Stimulated activated CD4-positive, alpha-beta T cell treated with anti-CD3 and anti-CD28 coated beads, Interleukin-15, amount 100 ng/mL, for 1 hour (primary cell): ENCODE results near the gene DENND2D.

Source experiments
- DNase-seq, 2 donors: peaks; one replicate each; pipeline ENCODE4 v3.0.0-alpha.2; 2020; ENCODE audit warnings: low read depth in 1 of 2, low spot score in 1 of 2

Gene DENND2D

GRCh38 chr1:111183308-111184069, 17.0 kb downstream of the DENND2D start:
- no peak for DNase-seq

GRCh38 chr1:111182052-111182451, 18.4 kb downstream of the DENND2D start:
- no peak for DNase-seq

- no peak for DNase-seq
These were observed 20.4 kb downstream of the DENND2D start for GRCh38 chr1:111179968-111180533.

DNA sequence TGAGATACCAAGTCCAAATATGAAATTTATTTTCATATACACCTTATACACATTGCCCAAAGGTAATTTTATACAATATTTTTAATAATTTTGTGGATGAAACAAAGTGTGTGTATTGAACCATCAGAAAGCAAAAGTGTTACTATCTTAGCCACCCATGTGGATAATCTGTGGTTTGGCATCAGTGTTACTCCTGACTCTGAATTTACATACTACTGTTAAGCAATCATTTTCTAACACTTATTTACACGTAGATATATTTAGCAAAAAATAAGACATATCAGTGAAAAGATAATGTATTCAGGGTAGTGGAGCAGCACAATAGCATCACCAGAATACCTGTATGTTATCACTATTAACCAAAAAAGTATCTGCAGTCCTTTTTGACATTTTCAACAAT, 23.8 kb downstream of the DENND2D start:
- no peak for DNase-seq

DNA sequence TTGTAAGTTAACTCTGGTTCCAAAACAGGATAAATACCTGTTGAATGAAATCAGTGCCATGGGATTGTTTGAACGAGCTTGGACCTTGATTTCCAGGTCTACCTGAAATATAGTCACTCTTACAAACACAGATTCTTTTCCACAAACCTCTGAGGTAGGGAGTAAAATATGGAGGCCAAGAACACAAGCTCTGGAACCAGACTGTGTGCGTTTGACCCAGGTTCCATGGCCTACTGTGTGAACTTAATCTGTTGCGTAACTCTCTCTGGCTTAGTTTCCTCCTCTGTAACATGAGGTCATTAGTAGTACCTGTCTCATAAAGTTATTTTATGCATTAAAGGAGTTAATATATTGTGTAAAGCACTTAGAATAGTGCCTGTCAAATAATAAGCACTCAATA, 25.1 kb downstream of the DENND2D start:
- DNase-seq: no peak

GRCh38 chr1:111174070-111174469, 26.4 kb downstream of the DENND2D start:
- DNase-seq: no peak

- DNase-seq: no peak
These were observed 28.0 kb downstream of the DENND2D start for GRCh38 chr1:111172463-111172862.

DNA sequence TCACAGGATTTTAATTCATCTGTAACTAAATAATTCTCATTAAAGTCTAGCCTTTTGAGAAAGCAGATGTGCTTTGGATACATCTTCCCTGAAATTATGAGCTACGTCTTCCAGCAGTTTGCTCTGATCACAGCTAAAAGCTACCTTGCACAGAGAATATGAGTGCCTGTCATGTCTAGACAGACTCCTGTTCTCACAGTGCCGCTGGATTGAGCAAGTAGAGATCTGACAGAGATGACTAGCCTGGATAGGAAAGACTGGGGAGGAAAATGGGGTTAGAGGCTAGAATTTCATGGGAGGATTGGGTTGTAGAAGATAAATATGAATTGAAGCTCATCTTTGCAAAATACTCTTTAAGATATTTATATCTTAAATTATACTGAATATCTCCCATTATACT, 36.3 kb downstream of the DENND2D start:
- DNase-seq: no peak

- no peak for DNase-seq
These were observed 37.1 kb downstream of the DENND2D start for GRCh38 chr1:111163363-111163762.

DNA sequence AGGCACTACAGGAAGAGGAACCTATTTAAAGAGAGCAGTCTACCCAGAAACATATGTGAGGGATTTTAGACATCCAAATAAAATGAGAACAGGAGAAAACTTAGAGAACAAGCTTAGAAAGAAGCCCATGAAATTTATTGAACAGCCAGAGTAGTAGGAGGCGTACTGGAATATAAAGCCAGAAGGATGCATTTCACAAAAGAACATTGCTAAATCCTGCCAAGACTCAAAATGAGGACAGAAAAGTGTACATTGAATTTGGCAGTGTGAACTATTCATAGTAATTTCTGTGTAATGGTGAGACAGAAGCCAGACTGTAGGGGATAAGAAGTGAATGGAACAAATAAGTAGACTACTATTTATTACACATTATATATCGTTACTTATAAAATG, 38.0 kb downstream of the DENND2D start:
- no peak for DNase-seq

GRCh38 chr1:111161843-111162487, 38.5 kb downstream of the DENND2D start:
- no peak for DNase-seq

DNA sequence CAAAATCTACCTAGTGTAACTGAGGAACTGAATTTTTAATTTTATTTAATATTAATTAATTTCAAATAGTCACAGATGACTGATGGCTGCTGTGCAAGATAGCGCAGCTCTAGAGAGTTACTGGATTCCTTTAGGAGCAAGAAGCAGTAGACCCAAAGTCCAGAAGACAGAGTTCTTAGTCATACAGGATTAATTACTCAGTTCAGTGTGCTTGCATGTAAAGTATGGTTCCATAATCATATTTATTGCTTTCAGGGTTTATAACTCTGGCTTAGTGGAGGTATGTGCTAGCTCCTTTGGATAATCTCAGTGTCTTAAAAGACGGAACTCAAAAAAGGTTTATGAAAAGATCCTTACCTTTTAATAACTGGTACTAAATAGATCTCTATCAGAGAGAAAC, 43.0 kb downstream of the DENND2D start:
- DNase-seq: no peak

- no peak for DNase-seq
These were observed 46.1 kb downstream of the DENND2D start for GRCh38 chr1:111154021-111154999.

DNA sequence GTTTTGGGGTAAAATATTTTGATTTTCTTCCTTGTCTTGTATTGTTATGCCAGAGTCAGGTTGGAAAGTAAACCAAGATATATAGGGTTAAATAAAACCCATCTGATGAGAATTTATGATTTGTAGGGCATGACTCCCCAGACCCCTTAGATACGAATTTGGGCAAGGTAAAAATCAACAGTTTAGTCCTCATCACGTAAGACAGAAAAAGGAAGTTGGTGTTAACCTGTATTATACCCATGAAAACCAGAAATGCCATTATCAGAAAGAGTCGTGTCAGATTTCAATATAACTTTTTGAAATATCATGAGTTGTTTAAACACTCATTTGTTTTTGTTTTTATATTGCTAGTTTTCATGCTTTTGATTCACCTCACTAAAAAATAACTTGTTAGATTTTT, 48.6 kb downstream of the DENND2D start:
- DNase-seq: no peak

DNA sequence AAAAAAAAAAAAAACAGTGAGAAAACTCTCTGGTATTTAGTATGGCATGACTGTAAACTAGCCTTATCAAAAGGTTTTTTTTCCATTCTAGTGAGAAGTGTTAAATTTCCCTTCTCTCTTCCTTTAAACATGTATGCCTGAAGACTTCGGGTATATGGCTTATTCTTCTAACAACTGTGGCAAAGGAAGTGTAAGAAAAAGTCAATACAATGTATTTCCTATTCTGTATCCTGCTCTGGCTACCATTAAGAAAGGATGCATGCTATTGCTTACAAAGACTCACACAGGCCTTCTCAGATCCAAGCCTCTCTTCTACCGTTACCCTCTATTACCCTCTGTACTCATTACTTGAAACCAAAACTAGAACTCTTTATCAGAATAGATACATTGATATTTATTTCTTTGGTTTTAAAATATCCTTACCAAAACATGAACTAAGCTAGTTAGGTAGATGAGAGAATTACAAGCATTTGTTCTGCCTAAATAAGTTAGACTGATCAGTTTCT, 52.0 kb downstream of the DENND2D start:
- DNase-seq: no peak

DNA sequence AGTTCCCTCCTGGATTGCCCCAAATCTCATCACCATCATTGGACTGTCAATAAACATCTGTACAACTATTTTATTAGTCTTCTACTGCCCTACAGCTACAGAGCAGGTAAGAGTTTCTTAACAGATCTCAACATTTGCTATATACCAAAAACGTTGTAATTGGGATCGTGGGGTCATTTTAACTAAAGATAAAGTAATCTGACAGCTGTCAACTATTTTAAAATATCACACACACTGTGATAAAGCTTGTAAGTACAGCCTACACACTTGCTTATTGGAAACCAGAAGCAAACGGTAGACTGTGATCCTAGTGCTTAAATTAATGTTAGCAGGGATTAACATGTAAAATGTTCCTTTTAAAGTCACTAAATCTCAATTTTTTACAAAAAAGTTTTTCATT, 52.5 kb downstream of the DENND2D start:
- DNase-seq: no peak

DNA sequence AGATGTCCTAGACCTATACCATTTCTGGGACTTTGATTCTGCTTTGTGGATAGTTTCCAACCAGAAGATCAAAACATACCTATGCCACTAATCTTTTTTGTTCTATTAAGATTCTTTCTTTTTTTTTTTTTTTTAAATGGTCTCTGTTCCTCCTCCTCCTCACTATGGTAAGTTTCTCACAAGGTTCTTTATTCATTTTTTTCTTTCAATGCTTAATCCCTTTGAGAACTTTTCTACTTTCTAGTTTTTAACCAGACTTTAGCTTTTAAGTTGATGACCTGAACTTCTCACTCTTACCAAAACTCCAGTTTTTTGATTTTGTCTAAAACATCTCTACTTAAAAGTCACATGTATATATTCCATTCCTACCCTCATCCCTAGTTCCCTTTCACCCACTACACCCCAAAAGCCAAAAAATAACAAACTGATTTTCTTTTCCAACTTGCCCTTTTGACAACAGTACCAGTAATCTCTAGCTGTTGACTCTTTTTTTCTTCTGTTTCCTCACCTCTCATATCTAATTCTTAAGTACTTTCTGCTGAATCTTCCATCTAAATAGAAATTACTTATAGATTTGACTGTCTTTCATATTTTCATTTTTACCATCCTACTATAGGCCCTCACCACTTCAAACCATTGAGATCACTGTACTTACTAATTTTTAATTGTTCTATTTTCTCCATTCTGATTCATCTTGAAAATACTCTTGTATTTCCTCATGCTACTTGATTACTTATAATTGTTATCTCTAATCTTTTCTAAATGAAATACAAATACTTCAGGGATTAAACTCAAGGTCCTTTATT, 54.3 kb downstream of the DENND2D start:
- DNase-seq: no peak

GRCh38 chr1:111145542-111145941, 54.9 kb downstream of the DENND2D start:
- no peak for DNase-seq

DNA sequence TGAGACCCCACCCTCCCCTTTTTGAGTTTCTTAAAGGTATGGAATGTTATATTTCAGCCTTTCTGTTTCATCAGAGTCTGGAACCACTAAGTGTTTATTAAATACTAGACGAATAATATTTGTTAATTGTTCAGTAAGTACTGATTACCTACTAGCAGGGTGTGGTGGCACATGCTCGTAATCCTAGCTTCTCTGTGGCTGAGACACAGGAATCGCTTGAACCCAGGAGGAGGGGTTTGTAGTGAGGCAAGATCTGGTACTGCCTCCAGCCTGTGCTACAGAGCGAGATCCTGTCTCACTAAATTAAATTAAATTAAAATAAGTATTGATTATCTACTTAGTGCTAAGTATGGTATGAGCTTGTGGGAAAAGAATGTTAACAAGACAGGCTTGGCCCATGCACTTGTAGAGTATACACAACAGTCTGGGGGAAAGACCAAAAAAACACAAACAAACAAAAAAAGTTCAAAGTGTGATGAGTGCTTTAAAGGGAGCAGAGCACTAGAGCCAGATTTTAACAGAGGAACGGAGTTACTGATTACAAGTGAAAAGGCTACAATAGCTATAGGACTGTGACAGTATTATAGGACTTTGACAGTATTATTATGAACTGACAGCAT, 58.0 kb downstream of the DENND2D start:
- DNase-seq: no peak
